Thoracic aorta (tissue), 2 donors: ENCODE measurements around the gene HMGCS2. TPM values are rescaled to one million over a fixed set of nuclear protein-coding genes. Genes with fewer than 3 reads are reported as not detected.

Source experiments
- ATAC-seq: fragments of 150-250 bp; one replicate; pipeline ENCODE4 v1.8.0; 2017; ENCODE audit warnings: low read depth; ENCODE audit not compliant: insufficient number of reproducible peaks, low FRiP score
- DNase-seq: peaks from one replicate; pipeline ENCODE4 v3.0.0-alpha.2; 2020; ENCODE audit warnings: low spot score
- H3K27ac ChIP-seq, 2 donors: fragments of 200-600 bp; sonication (generic); 1 replicate in 1 of 2; 2 replicates in 1 of 2; pipeline ENCODE4 v1.5.1; 2016; ENCODE audit warnings: mild to moderate bottlenecking in 2 of 2, moderate library complexity in 2 of 2
- H3K27me3 ChIP-seq: fragments of 200-600 bp; sonication (generic); replicated peaks from 2 replicates; pipeline ENCODE4 v1.6.0; 2016; ENCODE audit warnings: mild to moderate bottlenecking; ENCODE audit not compliant: insufficient read depth
- H3K36me3 ChIP-seq: fragments of 200-600 bp; sonication (generic); one replicate; pipeline ENCODE4 v1.5.1; 2016
- H3K4me1 ChIP-seq, 2 donors: fragments of 200-600 bp; sonication (generic); 1 replicate in 1 of 2; 2 replicates in 1 of 2; pipeline versions ENCODE4 v1.5.1 to v1.6.0; 2016; ENCODE audit warnings: low read depth in 2 of 2, mild to moderate bottlenecking in 1 of 2; ENCODE audit not compliant: control insufficient read depth in 1 of 2
- H3K4me3 ChIP-seq: fragments of 200-600 bp; sonication (generic); 2 replicates; pipeline ENCODE4 v1.5.1; 2016; ENCODE audit warnings: mild to moderate bottlenecking
- H3K9me3 ChIP-seq: fragments of 200-600 bp; sonication (generic); 2 replicates; pipeline ENCODE4 v1.5.1; 2016
- total RNA-seq, 2 donors: library from RNA; depleted of rRNA; stranded (reverse); fragments of >200 nt; gene quantifications; one replicate each; pipeline versions ENCODE4 v1.1.0 to v1.2.3, GENCODE V29; 2016
- TF ChIP-seq, protein P1 (sequence below): fragments of 200-600 bp; sonication (generic); IDR thresholded peaks from one replicate; pipeline ENCODE4 v1.5.1; 2019; ENCODE audit warnings: antibody characterized with exemption

Gene HMGCS2
- total RNA-seq, 2 donors from 2014 or later, result 1.8 TPM; not detected in 1

DNA sequence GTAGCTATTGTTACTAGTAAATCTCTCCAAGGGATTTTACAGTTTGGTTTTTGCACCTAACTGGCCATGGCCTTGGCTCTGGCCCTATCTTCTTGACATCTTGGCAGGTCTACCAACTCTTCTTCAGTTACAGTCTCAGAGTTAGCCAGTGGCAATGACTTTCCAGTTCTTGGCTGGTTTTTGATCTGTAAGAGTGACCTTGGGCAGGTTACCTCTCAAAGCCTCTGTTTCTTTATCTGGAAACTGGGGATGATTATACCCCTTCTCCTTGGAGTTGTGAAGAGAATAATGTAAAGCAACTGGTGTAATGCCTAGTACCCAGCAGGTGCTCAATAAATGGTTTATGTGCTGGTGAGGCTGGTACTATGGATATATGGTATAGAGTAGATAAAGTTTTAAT lies 50.3 kb downstream of the HMGCS2 start:
- no peaks in the 10 kb centered on the region for H3K9me3 ChIP-seq
- H3K36me3 ChIP-seq, result no peaks in the 10 kb centered on the region
- TF ChIP-seq, protein P1, sequence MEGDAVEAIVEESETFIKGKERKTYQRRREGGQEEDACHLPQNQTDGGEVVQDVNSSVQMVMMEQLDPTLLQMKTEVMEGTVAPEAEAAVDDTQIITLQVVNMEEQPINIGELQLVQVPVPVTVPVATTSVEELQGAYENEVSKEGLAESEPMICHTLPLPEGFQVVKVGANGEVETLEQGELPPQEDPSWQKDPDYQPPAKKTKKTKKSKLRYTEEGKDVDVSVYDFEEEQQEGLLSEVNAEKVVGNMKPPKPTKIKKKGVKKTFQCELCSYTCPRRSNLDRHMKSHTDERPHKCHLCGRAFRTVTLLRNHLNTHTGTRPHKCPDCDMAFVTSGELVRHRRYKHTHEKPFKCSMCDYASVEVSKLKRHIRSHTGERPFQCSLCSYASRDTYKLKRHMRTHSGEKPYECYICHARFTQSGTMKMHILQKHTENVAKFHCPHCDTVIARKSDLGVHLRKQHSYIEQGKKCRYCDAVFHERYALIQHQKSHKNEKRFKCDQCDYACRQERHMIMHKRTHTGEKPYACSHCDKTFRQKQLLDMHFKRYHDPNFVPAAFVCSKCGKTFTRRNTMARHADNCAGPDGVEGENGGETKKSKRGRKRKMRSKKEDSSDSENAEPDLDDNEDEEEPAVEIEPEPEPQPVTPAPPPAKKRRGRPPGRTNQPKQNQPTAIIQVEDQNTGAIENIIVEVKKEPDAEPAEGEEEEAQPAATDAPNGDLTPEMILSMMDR, result no peak
- no peaks in the 10 kb centered on the region for H3K27me3 ChIP-seq
- H3K4me1 ChIP-seq, result peaks cover 4 to 33% of the 10 kb centered on the region in 2 donors
- H3K27ac ChIP-seq, result no peak overlapping the region
- DNase-seq (no peak), ATAC-seq (no peak)
- no peak overlapping the region for H3K4me3 ChIP-seq

DNA sequence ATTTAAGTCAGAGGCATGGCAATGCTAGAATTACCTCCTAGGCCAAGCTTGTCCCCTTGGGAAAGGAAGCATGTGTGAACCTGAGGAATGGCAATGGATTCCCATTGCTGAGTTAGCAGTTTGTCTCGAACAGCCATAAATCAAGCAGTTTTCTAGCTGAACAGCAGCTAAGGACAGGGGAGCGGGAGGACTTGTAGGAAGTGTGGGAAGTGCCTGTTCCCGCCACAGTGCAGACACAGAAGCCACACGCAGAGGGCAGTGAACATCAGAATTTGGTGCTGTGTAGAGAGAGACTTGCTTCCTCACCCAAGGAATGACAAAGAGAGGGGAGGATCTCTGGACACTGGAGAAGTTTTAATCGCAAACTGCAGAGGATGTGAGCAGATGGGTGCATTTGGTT lies 53.2 kb downstream of the HMGCS2 start:
- no peak overlapping the region for H3K4me3 ChIP-seq
- no peaks in the 10 kb centered on the region for H3K27me3 ChIP-seq
- no peaks in the 10 kb centered on the region for H3K9me3 ChIP-seq
- no peak for ATAC-seq
- H3K4me1 ChIP-seq, result peaks cover 9 to 40% of the 10 kb centered on the region in 2 donors
- peak overlapping the region; percentile 59 to 80 for H3K27ac ChIP-seq
- H3K36me3 ChIP-seq, result no peaks in the 10 kb centered on the region
- TF ChIP-seq, protein P1, result no peak
- DNase-seq, result no peak

DNA sequence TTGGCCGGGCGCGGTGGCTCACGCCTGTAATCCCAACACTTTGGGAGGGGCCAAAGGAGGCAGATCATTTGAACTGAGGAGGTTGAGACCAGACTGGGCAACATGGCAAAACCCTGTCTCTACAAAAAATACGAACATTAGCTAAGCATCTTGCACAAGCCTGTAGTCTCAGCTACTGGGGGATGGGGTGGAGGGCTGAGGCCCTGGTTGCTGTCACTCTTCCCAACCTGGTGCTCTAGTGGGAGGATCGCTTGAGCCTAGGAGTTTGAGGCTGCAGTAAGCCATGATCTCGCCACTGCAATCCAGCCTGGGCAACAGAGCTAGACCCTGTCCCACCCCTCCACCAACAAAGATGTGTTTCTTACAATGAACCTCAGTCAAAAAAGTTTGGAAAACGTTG lies 54.1 kb downstream of the HMGCS2 start:
- H3K36me3 ChIP-seq, result no peaks in the 10 kb centered on the region

DNA sequence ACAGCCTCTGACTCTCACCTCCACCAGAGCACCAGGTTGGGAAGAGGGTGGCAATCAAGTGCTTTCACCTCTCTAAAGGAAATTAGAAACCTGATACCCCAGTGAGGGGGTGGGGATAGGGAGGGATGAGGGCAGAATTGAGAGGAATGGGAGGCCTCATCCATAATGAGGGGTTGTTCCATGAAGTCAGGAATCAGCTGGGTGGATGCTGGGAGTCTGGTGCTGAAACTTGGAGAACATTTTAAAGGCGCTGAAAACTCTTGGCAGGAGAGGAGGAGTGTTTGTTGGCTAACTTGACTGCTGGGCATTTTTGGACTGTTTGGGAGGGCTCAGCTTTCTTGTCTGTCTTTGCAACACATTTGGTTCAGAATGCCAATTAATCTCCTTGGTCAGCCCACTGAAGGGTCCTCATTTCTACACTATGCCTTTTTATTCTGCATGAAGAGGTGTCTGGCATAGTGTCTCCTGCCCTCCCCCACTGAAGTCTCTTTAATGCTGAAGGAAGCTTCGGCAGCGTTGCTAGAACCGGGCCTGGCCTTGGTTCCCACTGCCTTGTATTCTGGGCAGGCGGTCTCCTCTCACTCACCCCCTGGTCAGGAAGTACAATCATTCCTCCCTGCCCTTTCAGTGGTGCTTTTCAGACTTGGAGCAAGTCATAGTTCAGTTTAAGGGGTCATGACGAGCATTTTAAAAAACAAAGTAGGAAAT lies 54.8 kb downstream of the HMGCS2 start:
- Histone ChIP-seq H3K27ac (peak overlapping the region; percentile 80 to 85), H3K36me3 (no peaks in the 10 kb centered on the region), H3K4me1 (peaks cover 9 to 40% of the 10 kb centered on the region in 2 donors), H3K4me3 (peak overlapping the region; percentile 74), H3K27me3 (no peaks in the 10 kb centered on the region), H3K9me3 (no peaks in the 10 kb centered on the region)
- ATAC-seq (no peak), DNase-seq (no peak)
- TF ChIP-seq, protein P1, result no peak

More for the DNA sequence above, 54.1 kb downstream of the HMGCS2 start:
- H3K4me1 ChIP-seq, result peaks cover 9 to 40% of the 10 kb centered on the region in 2 donors
- ATAC-seq (no peak), DNase-seq (no peak)
- TF ChIP-seq, protein P1, result no peak
- peak overlapping the region; percentile 74 for H3K4me3 ChIP-seq
- H3K9me3 ChIP-seq, result no peaks in the 10 kb centered on the region
- H3K27me3 ChIP-seq, result no peaks in the 10 kb centered on the region
- H3K27ac ChIP-seq, result peak overlapping the region; percentile 80 to 85

DNA sequence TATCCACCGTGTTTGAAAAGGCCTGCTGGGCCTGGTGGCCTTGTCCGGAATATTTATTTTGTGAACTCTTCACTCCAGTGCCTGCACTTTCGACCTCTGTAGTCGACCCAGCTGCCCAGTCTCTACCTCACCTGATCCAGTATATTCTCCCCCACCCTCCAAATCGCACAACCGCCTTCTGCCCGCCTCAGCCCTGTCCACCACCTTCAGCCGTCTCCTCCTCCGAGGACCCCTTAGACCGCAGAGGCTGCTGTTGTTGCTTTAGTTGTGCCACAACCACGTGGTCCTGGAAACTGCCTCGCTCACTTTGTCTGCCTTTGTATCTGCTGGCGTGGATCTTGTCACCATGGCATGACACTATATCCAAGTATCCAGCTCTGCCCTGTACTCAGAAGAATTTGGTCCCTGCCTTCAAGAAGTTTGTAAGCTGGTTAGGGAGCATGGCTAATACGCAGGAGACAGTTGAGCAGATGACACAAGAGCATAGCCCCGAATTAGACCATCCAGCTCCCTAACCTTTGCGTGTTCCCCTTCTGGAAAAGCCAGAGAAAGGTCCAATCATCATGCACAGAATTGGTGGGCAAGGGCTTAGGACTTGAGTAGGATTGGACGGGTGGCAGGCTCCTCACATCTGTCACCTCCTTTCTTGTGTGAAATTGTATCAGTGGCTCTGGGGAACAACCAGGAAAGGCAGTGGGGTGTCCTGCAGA lies 55.5 kb downstream of the HMGCS2 start:
- TF ChIP-seq, protein P1, result no peak
- ATAC-seq (no peak), DNase-seq (no peak)
- Histone ChIP-seq H3K27ac (peak overlapping the region; percentile 80 to 85), H3K27me3 (no peaks in the 10 kb centered on the region), H3K4me3 (peak overlapping the region; percentile 74), H3K9me3 (no peaks in the 10 kb centered on the region), H3K36me3 (no peaks in the 10 kb centered on the region), H3K4me1 (peaks cover 9 to 40% of the 10 kb centered on the region in 2 donors)
